Uterus (tissue), 2 donors: ENCODE results near the gene CNPY1.

Source experiments
- POLR2A ChIP-seq, 2 donors: fragments of 450-650 bp; IDR thresholded peaks; one replicate each; pipeline ENCODE4 v1.6.1; 2016; ENCODE audit warnings: antibody characterized with exemption in 2 of 2, mild to moderate bottlenecking in 1 of 2, moderate library complexity in 1 of 2
- TF ChIP-seq, protein P1 (sequence below), 4 experiments: fragments of 200-600 bp in 2 of 4; fragments of 450-650 bp in 2 of 4; sonication (generic) in 2 of 4; IDR thresholded peaks; one replicate each; pipeline ENCODE4 v1.5.1; 2016 to 2019; ENCODE audit warnings: antibody characterized with exemption in 4 of 4, mild to moderate bottlenecking in 2 of 4, moderate library complexity in 1 of 4

GRCh38 chr7:155494551-155494950 lies 51.8 kb downstream of the CNPY1 start:
- TF ChIP-seq, protein P1, sequence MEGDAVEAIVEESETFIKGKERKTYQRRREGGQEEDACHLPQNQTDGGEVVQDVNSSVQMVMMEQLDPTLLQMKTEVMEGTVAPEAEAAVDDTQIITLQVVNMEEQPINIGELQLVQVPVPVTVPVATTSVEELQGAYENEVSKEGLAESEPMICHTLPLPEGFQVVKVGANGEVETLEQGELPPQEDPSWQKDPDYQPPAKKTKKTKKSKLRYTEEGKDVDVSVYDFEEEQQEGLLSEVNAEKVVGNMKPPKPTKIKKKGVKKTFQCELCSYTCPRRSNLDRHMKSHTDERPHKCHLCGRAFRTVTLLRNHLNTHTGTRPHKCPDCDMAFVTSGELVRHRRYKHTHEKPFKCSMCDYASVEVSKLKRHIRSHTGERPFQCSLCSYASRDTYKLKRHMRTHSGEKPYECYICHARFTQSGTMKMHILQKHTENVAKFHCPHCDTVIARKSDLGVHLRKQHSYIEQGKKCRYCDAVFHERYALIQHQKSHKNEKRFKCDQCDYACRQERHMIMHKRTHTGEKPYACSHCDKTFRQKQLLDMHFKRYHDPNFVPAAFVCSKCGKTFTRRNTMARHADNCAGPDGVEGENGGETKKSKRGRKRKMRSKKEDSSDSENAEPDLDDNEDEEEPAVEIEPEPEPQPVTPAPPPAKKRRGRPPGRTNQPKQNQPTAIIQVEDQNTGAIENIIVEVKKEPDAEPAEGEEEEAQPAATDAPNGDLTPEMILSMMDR (IDR thresholded peaks at IDR 0.05), result no peak
- TF ChIP-seq POLR2A (IDR thresholded peaks at IDR 0.05), result no peak
